ENCODE data around the gene OXLD1. TPM values are rescaled to one million over a fixed set of nuclear protein-coding genes. Genes with fewer than 3 reads are reported as not detected.

OXLD1 gene
- total and polyA plus RNA-seq, 4 donors, result 11.2 to 26.4 (median 19.0) TPM

- peak; percentile 69 for TF ChIP-seq HNF4G (IDR thresholded peaks at IDR 0.05)
- TF ChIP-seq FOXA1 (IDR thresholded peaks at IDR 0.05), result no peak
- TF ChIP-seq TAF1 (conservative IDR thresholded peaks at IDR 0.05), result no peak
- TF ChIP-seq YY1 (IDR thresholded peaks at IDR 0.05), result no peak
Observed at GRCh38 chr17:81680150-81680549, 13.7 kb upstream of the OXLD1 start (continued).

DNA sequence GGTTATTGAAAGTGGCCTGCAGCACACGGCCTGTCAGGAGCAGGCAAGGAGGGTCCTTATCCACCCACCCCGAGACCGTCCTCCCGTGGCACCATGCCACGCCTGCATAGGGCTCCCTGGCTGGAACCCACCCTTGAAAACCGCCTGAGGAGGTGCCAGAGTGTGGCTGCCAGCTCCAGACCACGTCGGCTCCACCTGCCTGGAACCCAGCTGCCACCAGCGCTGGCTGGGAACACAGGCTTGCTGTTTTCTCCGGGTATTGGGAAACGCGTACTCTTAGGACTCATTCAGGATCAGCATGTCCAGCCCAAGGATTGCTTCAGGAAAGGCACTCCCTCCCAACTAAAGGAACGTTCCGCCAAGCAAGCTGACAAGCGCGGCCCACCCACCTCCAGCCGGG, 10.5 kb upstream of the OXLD1 start:
- TF ChIP-seq YY1 (IDR thresholded peaks at IDR 0.05), result no peak
- no peak for TF ChIP-seq NR2F2 (IDR thresholded peaks at IDR 0.05)
- TF ChIP-seq TAF1 (conservative IDR thresholded peaks at IDR 0.05), result no peak
- TF ChIP-seq JUND (IDR thresholded peaks at IDR 0.05), result no peak
- no peak for TF ChIP-seq CTCF (IDR thresholded peaks at IDR 0.05; ENCODE audit: low read depth, low read length, missing input control)
- TF ChIP-seq EGR1 (IDR thresholded peaks at IDR 0.05; ENCODE audit: low read depth in 2 of 2), result no peak
- TF ChIP-seq, protein P1, sequence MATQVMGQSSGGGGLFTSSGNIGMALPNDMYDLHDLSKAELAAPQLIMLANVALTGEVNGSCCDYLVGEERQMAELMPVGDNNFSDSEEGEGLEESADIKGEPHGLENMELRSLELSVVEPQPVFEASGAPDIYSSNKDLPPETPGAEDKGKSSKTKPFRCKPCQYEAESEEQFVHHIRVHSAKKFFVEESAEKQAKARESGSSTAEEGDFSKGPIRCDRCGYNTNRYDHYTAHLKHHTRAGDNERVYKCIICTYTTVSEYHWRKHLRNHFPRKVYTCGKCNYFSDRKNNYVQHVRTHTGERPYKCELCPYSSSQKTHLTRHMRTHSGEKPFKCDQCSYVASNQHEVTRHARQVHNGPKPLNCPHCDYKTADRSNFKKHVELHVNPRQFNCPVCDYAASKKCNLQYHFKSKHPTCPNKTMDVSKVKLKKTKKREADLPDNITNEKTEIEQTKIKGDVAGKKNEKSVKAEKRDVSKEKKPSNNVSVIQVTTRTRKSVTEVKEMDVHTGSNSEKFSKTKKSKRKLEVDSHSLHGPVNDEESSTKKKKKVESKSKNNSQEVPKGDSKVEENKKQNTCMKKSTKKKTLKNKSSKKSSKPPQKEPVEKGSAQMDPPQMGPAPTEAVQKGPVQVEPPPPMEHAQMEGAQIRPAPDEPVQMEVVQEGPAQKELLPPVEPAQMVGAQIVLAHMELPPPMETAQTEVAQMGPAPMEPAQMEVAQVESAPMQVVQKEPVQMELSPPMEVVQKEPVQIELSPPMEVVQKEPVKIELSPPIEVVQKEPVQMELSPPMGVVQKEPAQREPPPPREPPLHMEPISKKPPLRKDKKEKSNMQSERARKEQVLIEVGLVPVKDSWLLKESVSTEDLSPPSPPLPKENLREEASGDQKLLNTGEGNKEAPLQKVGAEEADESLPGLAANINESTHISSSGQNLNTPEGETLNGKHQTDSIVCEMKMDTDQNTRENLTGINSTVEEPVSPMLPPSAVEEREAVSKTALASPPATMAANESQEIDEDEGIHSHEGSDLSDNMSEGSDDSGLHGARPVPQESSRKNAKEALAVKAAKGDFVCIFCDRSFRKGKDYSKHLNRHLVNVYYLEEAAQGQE (IDR thresholded peaks at IDR 0.05), result no peak
- TF ChIP-seq HNF4A (conservative IDR thresholded peaks at IDR 0.05), result no peak
- TF ChIP-seq RXRA (IDR thresholded peaks at IDR 0.05), result no peak
- TF ChIP-seq, protein P2, sequence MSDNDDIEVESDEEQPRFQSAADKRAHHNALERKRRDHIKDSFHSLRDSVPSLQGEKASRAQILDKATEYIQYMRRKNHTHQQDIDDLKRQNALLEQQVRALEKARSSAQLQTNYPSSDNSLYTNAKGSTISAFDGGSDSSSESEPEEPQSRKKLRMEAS (IDR thresholded peaks at IDR 0.05), result no peak
- TF ChIP-seq RAD21 (IDR thresholded peaks at IDR 0.05), result no peak
- no peak for TF ChIP-seq ATF3 (IDR thresholded peaks at IDR 0.05)
- TF ChIP-seq ZBTB33 (IDR thresholded peaks at IDR 0.05), result no peak
- no peak for TF ChIP-seq GABPA (IDR thresholded peaks at IDR 0.05 in 1 of 2, conservative IDR thresholded peaks at IDR 0.05 in 1 of 2)
- no peak for TF ChIP-seq FOXA2 (IDR thresholded peaks at IDR 0.05)
- TF ChIP-seq FOXA1 (IDR thresholded peaks at IDR 0.05), result no peak
- TF ChIP-seq SP1 (IDR thresholded peaks at IDR 0.05), result no peak
- TF ChIP-seq HNF4G (IDR thresholded peaks at IDR 0.05), result no peak
- H3K4me3 ChIP-seq (ENCODE audit: low read depth in 1 of 3, low read length in 3 of 3), result no peak overlapping the region
- no peaks in the 10 kb centered on the region for H3K9me3 ChIP-seq (ENCODE audit: control insufficient read depth in 4 of 4, low read length in 3 of 4)
- H3K4me1 ChIP-seq (ENCODE audit: control insufficient read depth in 4 of 4, insufficient read depth in 4 of 4, low read length in 3 of 4), result peaks cover 6 to 28% (median 18%) of the 10 kb centered on the region in 4 donors
- H3K9ac ChIP-seq (ENCODE audit: low read depth in 1 of 2, low read length in 2 of 2), result no peak overlapping the region
- WGBS, result 82% methylated on average over 17 of the region's 17 CpGs
- H3K27ac ChIP-seq (ENCODE audit: low read depth in 1 of 2, low read length in 2 of 2), result no peak overlapping the region
- H3K27me3 ChIP-seq (ENCODE audit: control insufficient read depth in 4 of 4, insufficient read depth in 4 of 4, low read length in 3 of 4), result no peaks in the 10 kb centered on the region
- no peak for DNase-seq (ENCODE audit: low spot score)
- H3K36me3 ChIP-seq (ENCODE audit: control insufficient read depth in 4 of 4, insufficient read depth in 3 of 4, low read depth in 1 of 4, low read length in 3 of 4), result peaks cover 7 to 24% (median 12%) of the 10 kb centered on the region in 4 donors
